SU-DHL-6 (cell line): ENCODE measurements around the gene CSRNP3.

ENCODE experiments used
- H2AFZ ChIP-seq: fragments of 200-600 bp; sonication (generic); 2 replicates; pipeline ENCODE4 v1.6.1; 2014; ENCODE audit warnings: low read depth, mild to moderate bottlenecking, moderate library complexity, mixed read lengths, antibody characterized with exemption, low read length; ENCODE audit not compliant: severe bottlenecking
- H3F3A ChIP-seq: fragments of 200-600 bp; shearing (Covaris generic); 2 replicates; pipeline ENCODE4 v1.6.0; 2016; ENCODE audit warnings: antibody characterized with exemption, mild to moderate bottlenecking; ENCODE audit not compliant: insufficient read depth
- H3K27ac ChIP-seq: fragments of 200-600 bp; sonication (generic); 2 replicates; pipeline ENCODE4 v1.5.1; 2016; ENCODE audit warnings: low read depth, mild to moderate bottlenecking, low read length, moderate library complexity, mixed read lengths
- H3K27me3 ChIP-seq: fragments of 200-600 bp; sonication (generic), shearing (Covaris generic); 2 replicates; pipeline ENCODE4 v1.6.0; 2014; ENCODE audit warnings: mild to moderate bottlenecking, low read length
- H3K36me3 ChIP-seq: fragments of 200-600 bp; sonication (generic); 2 replicates; pipeline ENCODE4 v1.6.1; 2014; ENCODE audit warnings: mild to moderate bottlenecking, low read length, mixed read lengths
- H3K4me2 ChIP-seq: fragments of 300-600, 200-600 bp; shearing (Covaris generic), sonication (generic); 2 replicates; pipeline ENCODE4 v1.6.0; 2014; ENCODE audit warnings: low read length, low read depth, mild to moderate bottlenecking; ENCODE audit not compliant: poor library complexity, severe bottlenecking
- H3K4me3 ChIP-seq: fragments of 200-600 bp; sonication (generic); 2 replicates; pipeline ENCODE4 v1.5.1; 2014; ENCODE audit warnings: antibody characterized with exemption, low read length, mild to moderate bottlenecking, mixed read lengths; ENCODE audit not compliant: insufficient read depth, poor library complexity, severe bottlenecking
- H3K79me2 ChIP-seq: fragments of 200-600 bp; sonication (generic); 2 replicates; pipeline ENCODE4 v1.6.1; 2014; ENCODE audit warnings: mild to moderate bottlenecking, low read length, moderate library complexity; ENCODE audit not compliant: insufficient read depth
- H3K9ac ChIP-seq: fragments of 200-600 bp; sonication (generic); 2 replicates; pipeline ENCODE4 v1.7.0; 2014; ENCODE audit warnings: mild to moderate bottlenecking, low read length
- H3K9me2 ChIP-seq: fragments of 200-600 bp; sonication (generic); replicated peaks from 2 replicates; pipeline ENCODE4 v1.6.1; 2014; ENCODE audit warnings: low read length; ENCODE audit not compliant: insufficient read depth
- H3K9me3 ChIP-seq: fragments of 200-600 bp; sonication (generic); 2 replicates; pipeline ENCODE4 v1.6.1; 2014; ENCODE audit warnings: low read length, mixed read lengths; ENCODE audit not compliant: insufficient read depth
- H4K20me1 ChIP-seq: fragments of 200-600 bp; sonication (generic); 2 replicates; pipeline ENCODE4 v1.6.1; 2014; ENCODE audit warnings: low read depth, mild to moderate bottlenecking, antibody characterized with exemption, low read length, moderate library complexity, mixed read lengths
- CTCF ChIP-seq: fragments of 200-600 bp; sonication (generic); IDR thresholded peaks from one replicate; pipeline ENCODE4 v1.5.1; 2017; ENCODE audit warnings: antibody characterized with exemption, mild to moderate bottlenecking, low read length, moderate library complexity; ENCODE audit not compliant: insufficient read depth, poor library complexity, severe bottlenecking
- EZH2phosphoT487 ChIP-seq: fragments of 200-600 bp; sonication (generic), shearing (Covaris generic); conservative IDR thresholded peaks from 2 replicates; pipeline ENCODE4 v1.6.1; 2018; ENCODE audit warnings: mild to moderate bottlenecking, antibody characterized with exemption, low read length, moderate library complexity, mixed read lengths

CSRNP3 gene

GRCh38 chr2:165566008-165566407, 96.5 kb downstream of the CSRNP3 start:
- no peak overlapping the region for H3K27ac ChIP-seq
- no peak overlapping the region for H2AFZ ChIP-seq
- TF ChIP-seq EZH2phosphoT487, result no peak
- TF ChIP-seq CTCF, result no peak

GRCh38 chr2:165567273-165567672, 97.8 kb downstream of the CSRNP3 start:
- Histone ChIP-seq H3K9ac (no peak overlapping the region), H3K27me3 (no peaks in the 10 kb centered on the region), H2AFZ (no peak overlapping the region), H3K27ac (no peak overlapping the region), H3K9me2 (no peaks in the 10 kb centered on the region), H3K36me3 (no peaks in the 10 kb centered on the region), H3K4me2 (no peak overlapping the region), H3K4me3 (no peak overlapping the region), H4K20me1 (no peaks in the 10 kb centered on the region), H3K9me3 (no peaks in the 10 kb centered on the region), H3F3A (no peaks in the 10 kb centered on the region), H3K79me2 (no peaks in the 10 kb centered on the region)
- no peak for TF ChIP-seq EZH2phosphoT487
- no peak for TF ChIP-seq CTCF

More at GRCh38 chr2:165566008-165566407, 96.5 kb downstream of the CSRNP3 start:
- H3K9me3 ChIP-seq, result no peaks in the 10 kb centered on the region
- no peaks in the 10 kb centered on the region for H3K36me3 ChIP-seq
- no peak overlapping the region for H3K4me3 ChIP-seq
- no peaks in the 10 kb centered on the region for H4K20me1 ChIP-seq
- H3K9ac ChIP-seq, result no peak overlapping the region
- H3K9me2 ChIP-seq, result no peaks in the 10 kb centered on the region
- no peaks in the 10 kb centered on the region for H3K79me2 ChIP-seq
- no peak overlapping the region for H3K4me2 ChIP-seq
- no peaks in the 10 kb centered on the region for H3K27me3 ChIP-seq
- H3F3A ChIP-seq, result no peaks in the 10 kb centered on the region

GRCh38 chr2:165568361-165568760, 98.9 kb downstream of the CSRNP3 start:
- no peaks in the 10 kb centered on the region for H3K9me2 ChIP-seq
- H3K27ac ChIP-seq, result no peak overlapping the region
- no peak for TF ChIP-seq CTCF
- no peak for TF ChIP-seq EZH2phosphoT487
- no peaks in the 10 kb centered on the region for H3K27me3 ChIP-seq
- no peak overlapping the region for H3K9ac ChIP-seq
- no peaks in the 10 kb centered on the region for H3K79me2 ChIP-seq
- no peaks in the 10 kb centered on the region for H3K9me3 ChIP-seq
- no peak overlapping the region for H2AFZ ChIP-seq
- no peak overlapping the region for H3K4me2 ChIP-seq
- H4K20me1 ChIP-seq, result no peaks in the 10 kb centered on the region
- H3K36me3 ChIP-seq, result no peaks in the 10 kb centered on the region
- no peaks in the 10 kb centered on the region for H3F3A ChIP-seq
- no peak overlapping the region for H3K4me3 ChIP-seq

- Histone ChIP-seq H3K9ac (no peak overlapping the region), H4K20me1 (no peaks in the 10 kb centered on the region), H3K36me3 (no peaks in the 10 kb centered on the region), H3K27ac (no peak overlapping the region), H3K4me2 (no peak overlapping the region), H3K9me3 (no peaks in the 10 kb centered on the region), H2AFZ (no peak overlapping the region), H3K79me2 (no peaks in the 10 kb centered on the region), H3K4me3 (no peak overlapping the region), H3F3A (no peaks in the 10 kb centered on the region), H3K9me2 (no peaks in the 10 kb centered on the region), H3K27me3 (no peaks in the 10 kb centered on the region)
- no peak for TF ChIP-seq CTCF
- TF ChIP-seq EZH2phosphoT487, result no peak
These were observed 102.0 kb downstream of the CSRNP3 start for GRCh38 chr2:165571477-165571876.
